WTC11 (cell line): ENCODE results near the gene KCNK4. TPM values are rescaled to one million over a fixed set of nuclear protein-coding genes. Genes with fewer than 3 reads are reported as not detected.

ENCODE experiments used
- ATAC-seq: fragments of 200-7000 bp; cut with Tn5 transposase; 2 replicates; pipeline ENCODE4 v1.10.0; 2021; ENCODE audit warnings: mild to moderate bottlenecking, moderate library complexity
- CTCF ChIA-PET: fragments of 300-600 bp; sonication (Branson Sonifier 250); formaldehyde crosslinking; loops from one replicate; lab custom pipeline; 2021; ENCODE audit warnings: antibody characterized with exemption; lab: Charles Lee
- POLR2A ChIA-PET: fragments of 350-600 bp; sonication (Branson Sonifier 250); formaldehyde crosslinking; loops from one replicate; lab custom pipeline; 2021; ENCODE audit warnings: antibody characterized with exemption; lab: Charles Lee
- DNase-seq: peaks from one replicate; pipeline ENCODE4 v3.0.0; 2021; ENCODE audit warnings: low spot score
- H3K27ac Mint-ChIP-seq: 2 replicates; pipeline ENCODE4 v1.8.0; 2021; ENCODE audit warnings: mixed read lengths
- H3K27me3 Mint-ChIP-seq: 2 replicates; pipeline ENCODE4 v1.8.0; 2021; ENCODE audit warnings: low read depth, mild to moderate bottlenecking, moderate library complexity, mixed read lengths
- H3K36me3 Mint-ChIP-seq: 2 replicates; pipeline ENCODE4 v1.8.0; 2021; ENCODE audit warnings: mixed read lengths
- H3K4me1 Mint-ChIP-seq: 2 replicates; pipeline ENCODE4 v1.8.0; 2022; ENCODE audit warnings: mixed read lengths
- H3K4me3 Mint-ChIP-seq: 2 replicates; pipeline ENCODE4 v1.8.0; 2021; ENCODE audit warnings: mild to moderate bottlenecking, moderate library complexity, mixed read lengths
- H3K9me3 Mint-ChIP-seq: 2 replicates; pipeline ENCODE4 v1.8.0; 2021; ENCODE audit warnings: mixed read lengths
- ELF4 ChIP-seq: sonication (generic); formaldehyde crosslinking; IDR thresholded peaks from 2 replicates; pipeline ENCODE4 v1.8.1; 2022; ENCODE audit warnings: low read depth, mild to moderate bottlenecking, moderate library complexity, missing genetic modification reagents
- ETV6 ChIP-seq: sonication (generic); formaldehyde crosslinking; IDR thresholded peaks from 2 replicates; pipeline ENCODE4 v1.8.1; 2022; ENCODE audit warnings: mild to moderate bottlenecking, missing genetic modification reagents
- FOXP1 ChIP-seq: sonication (generic); formaldehyde crosslinking; IDR thresholded peaks from 2 replicates; pipeline ENCODE4 v1.8.0; 2022; ENCODE audit warnings: missing genetic modification reagents, mild to moderate bottlenecking, moderate library complexity, borderline replicate concordance
- GRHL2 ChIP-seq: fragments of 250-450 bp; sonication (Bioruptor Pico); IDR thresholded peaks from 2 replicates; pipeline ENCODE4 v1.8.0; 2022; ENCODE audit warnings: mild to moderate bottlenecking, moderate library complexity; ENCODE audit not compliant: insufficient replicate concordance, severe bottlenecking
- GTF2I ChIP-seq: fragments of 250-450 bp; sonication (Bioruptor Pico); conservative IDR thresholded peaks from 2 replicates; pipeline ENCODE4 v1.4.0; 2021; ENCODE audit warnings: mild to moderate bottlenecking
- MXD4 ChIP-seq: fragments of 250-450 bp; sonication (Bioruptor Pico); IDR thresholded peaks from 2 replicates; pipeline ENCODE4 v1.8.0; 2021; ENCODE audit warnings: mild to moderate bottlenecking, moderate library complexity, borderline replicate concordance
- NFYB ChIP-seq: sonication (generic); formaldehyde crosslinking; conservative IDR thresholded peaks from 2 replicates; pipeline ENCODE4 v1.8.0; 2022; ENCODE audit warnings: low read depth, missing genetic modification reagents
- TEAD1 ChIP-seq: sonication (generic); formaldehyde crosslinking; IDR thresholded peaks from 2 replicates; pipeline ENCODE4 v1.8.0; 2022; ENCODE audit warnings: mild to moderate bottlenecking, missing genetic modification reagents
- total RNA-seq: library from RNA; stranded (reverse); gene quantifications from 3 replicates; pipeline ENCODE4 v1.2.3, GENCODE V29; 2021
- TF ChIP-seq, protein P1 (sequence below): sonication (generic); formaldehyde crosslinking; IDR thresholded peaks from 2 replicates; pipeline ENCODE4 v1.8.0; 2022; ENCODE audit warnings: mild to moderate bottlenecking, missing genetic modification reagents
- TF ChIP-seq, protein P2 (sequence below): sonication (generic); formaldehyde crosslinking; IDR thresholded peaks from 2 replicates; pipeline ENCODE4 v1.8.1; 2023; ENCODE audit warnings: mild to moderate bottlenecking, missing genetic modification reagents
- TF ChIP-seq, protein P3 (sequence below): sonication (generic); formaldehyde crosslinking; IDR thresholded peaks from 2 replicates; pipeline ENCODE4 v1.8.0; 2022; ENCODE audit warnings: missing genetic modification reagents
- TF ChIP-seq, protein P4 (sequence below): sonication (generic); formaldehyde crosslinking; IDR thresholded peaks from 2 replicates; pipeline ENCODE4 v1.8.1; 2022; ENCODE audit warnings: mild to moderate bottlenecking, missing genetic modification reagents, moderate library complexity, borderline replicate concordance
- TF ChIP-seq, protein P5 (sequence below): sonication (generic); formaldehyde crosslinking; IDR thresholded peaks from 2 replicates; pipeline ENCODE4 v1.8.1; 2023; ENCODE audit warnings: mild to moderate bottlenecking, missing genetic modification reagents, borderline replicate concordance
- TF ChIP-seq, protein P6 (sequence below): sonication (generic); formaldehyde crosslinking; IDR thresholded peaks from 2 replicates; pipeline ENCODE4 v1.8.0; 2022; ENCODE audit warnings: mild to moderate bottlenecking, missing genetic modification reagents
- TF ChIP-seq, protein P7 (sequence below): fragments of 250-450 bp; sonication (Bioruptor Pico); IDR thresholded peaks from 2 replicates; pipeline ENCODE4 v1.9.0; 2021; ENCODE audit warnings: moderate library complexity, mild to moderate bottlenecking, inconsistent platforms, borderline replicate concordance
- TF ChIP-seq, protein P8 (sequence below): sonication (generic); formaldehyde crosslinking; IDR thresholded peaks from 2 replicates; pipeline ENCODE4 v1.8.1; 2023; ENCODE audit warnings: mild to moderate bottlenecking, moderate library complexity, missing genetic modification reagents

KCNK4 gene
- total RNA-seq, 1 experiment from 2014 or later, result 0.74 TPM

DNA sequence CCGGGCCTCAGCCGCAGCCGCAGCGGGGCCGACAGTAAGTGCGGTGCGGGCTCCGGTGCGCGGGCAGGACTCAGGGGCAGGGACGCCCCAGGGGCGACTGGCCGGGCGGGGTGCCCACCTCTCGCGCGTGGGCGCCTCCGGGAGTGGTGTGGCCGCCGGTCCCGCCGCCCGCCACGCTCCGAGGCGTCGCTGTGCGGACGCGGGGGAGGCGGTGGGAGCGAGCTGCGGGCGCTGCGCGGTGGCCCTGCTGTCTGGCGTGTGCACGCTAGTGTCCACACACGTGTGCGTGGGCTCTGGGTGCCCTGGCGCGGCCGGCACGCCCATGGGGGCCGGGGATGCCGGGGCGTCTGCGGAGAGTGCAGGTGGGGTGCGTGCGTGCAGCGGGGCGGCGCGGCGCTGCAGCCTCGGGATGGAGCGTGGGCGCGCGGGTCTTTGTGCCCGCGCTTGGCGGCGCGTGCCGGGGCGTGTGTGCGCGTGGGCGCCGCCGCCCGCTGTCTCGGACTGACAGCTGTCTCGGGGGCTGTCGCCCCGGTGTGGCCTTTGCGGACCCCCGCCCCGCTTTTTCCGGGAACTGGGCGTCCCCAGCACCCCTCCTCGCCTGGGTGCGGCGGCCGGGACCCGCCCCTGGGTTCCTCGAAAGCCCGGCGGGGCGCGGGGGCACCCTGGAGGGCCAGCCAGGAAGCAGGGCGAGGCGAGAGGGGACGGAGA is 804 bp downstream of the KCNK4 start (continued):
- TF ChIP-seq, protein P1, sequence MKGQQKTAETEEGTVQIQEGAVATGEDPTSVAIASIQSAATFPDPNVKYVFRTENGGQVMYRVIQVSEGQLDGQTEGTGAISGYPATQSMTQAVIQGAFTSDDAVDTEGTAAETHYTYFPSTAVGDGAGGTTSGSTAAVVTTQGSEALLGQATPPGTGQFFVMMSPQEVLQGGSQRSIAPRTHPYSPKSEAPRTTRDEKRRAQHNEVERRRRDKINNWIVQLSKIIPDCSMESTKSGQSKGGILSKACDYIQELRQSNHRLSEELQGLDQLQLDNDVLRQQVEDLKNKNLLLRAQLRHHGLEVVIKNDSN, result no peak
- TF ChIP-seq MXD4 (no peak), ELF4 (CRISPR knock-in tag) (no peak)

DNA sequence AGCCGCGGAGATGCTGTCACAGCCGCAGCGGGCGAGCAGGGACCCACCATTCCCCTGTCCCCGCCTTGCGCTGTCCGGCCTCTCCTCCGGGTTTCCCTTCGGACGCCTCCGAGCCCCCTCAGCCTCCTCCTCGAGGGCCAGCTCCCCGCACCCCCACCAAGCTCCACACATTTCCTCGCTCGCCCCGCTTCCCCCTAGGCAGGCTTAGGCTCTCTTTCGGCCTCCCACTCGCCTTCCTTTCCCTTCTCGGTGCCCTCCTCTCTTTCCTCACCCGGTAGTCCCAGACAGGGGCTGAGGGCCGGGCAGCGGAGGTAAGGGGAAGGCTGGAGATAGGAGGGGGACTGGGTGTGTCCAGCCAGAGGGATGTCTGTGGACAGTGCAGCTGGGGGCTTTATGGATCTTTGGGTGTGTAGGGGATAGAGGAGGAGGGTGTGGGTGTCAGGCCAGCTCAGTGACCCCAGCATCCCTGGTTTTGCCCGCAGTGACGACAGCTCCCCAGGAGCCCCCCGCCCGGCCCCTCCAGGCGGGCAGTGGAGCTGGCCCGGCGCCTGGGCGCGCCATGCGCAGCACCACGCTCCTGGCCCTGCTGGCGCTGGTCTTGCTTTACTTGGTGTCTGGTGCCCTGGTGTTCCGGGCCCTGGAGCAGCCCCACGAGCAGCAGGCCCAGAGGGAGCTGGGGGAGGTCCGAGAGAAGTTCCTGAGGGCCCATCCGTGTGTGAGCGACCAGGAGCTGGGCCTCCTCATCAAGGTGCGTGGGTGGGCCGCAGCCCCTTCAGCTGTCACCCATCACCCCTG is 1.6 kb downstream of the KCNK4 start:
- ATAC-seq, result peak; percentile 27
- no peaks in the 10 kb centered on the region for H3K36me3 Mint-ChIP-seq
- H3K9me3 Mint-ChIP-seq, result no peaks in the 10 kb centered on the region
- H3K4me3 Mint-ChIP-seq, result peak overlapping the region; percentile 60
- ChIA-PET POLR2A (interaction anchor here (0.8 kb wide), 1 partner anchor 8 kb away, joined by 3 read pairs; no protein-coding TSS in a partner anchor), CTCF (interaction anchor here (0.6 to 12.5 kb wide), 7 partner anchors 10 to 88 kb away, joined by 3 to 151 read pairs (median 3); partner anchors contain the start of genes ESRRA, PRDX5 and TRMT112)
- peaks cover 83% of the 10 kb centered on the region for H3K27me3 Mint-ChIP-seq
- DNase-seq, result no peak
- no peak overlapping the region for H3K27ac Mint-ChIP-seq
- TF ChIP-seq, protein P2, sequence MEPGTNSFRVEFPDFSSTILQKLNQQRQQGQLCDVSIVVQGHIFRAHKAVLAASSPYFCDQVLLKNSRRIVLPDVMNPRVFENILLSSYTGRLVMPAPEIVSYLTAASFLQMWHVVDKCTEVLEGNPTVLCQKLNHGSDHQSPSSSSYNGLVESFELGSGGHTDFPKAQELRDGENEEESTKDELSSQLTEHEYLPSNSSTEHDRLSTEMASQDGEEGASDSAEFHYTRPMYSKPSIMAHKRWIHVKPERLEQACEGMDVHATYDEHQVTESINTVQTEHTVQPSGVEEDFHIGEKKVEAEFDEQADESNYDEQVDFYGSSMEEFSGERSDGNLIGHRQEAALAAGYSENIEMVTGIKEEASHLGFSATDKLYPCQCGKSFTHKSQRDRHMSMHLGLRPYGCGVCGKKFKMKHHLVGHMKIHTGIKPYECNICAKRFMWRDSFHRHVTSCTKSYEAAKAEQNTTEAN, result no peak
- TF ChIP-seq, protein P3, sequence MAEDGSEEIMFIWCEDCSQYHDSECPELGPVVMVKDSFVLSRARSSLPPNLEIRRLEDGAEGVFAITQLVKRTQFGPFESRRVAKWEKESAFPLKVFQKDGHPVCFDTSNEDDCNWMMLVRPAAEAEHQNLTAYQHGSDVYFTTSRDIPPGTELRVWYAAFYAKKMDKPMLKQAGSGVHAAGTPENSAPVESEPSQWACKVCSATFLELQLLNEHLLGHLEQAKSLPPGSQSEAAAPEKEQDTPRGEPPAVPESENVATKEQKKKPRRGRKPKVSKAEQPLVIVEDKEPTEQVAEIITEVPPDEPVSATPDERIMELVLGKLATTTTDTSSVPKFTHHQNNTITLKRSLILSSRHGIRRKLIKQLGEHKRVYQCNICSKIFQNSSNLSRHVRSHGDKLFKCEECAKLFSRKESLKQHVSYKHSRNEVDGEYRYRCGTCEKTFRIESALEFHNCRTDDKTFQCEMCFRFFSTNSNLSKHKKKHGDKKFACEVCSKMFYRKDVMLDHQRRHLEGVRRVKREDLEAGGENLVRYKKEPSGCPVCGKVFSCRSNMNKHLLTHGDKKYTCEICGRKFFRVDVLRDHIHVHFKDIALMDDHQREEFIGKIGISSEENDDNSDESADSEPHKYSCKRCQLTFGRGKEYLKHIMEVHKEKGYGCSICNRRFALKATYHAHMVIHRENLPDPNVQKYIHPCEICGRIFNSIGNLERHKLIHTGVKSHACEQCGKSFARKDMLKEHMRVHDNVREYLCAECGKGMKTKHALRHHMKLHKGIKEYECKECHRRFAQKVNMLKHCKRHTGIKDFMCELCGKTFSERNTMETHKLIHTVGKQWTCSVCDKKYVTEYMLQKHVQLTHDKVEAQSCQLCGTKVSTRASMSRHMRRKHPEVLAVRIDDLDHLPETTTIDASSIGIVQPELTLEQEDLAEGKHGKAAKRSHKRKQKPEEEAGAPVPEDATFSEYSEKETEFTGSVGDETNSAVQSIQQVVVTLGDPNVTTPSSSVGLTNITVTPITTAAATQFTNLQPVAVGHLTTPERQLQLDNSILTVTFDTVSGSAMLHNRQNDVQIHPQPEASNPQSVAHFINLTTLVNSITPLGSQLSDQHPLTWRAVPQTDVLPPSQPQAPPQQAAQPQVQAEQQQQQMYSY (CRISPR knock-in tag), result peak; percentile 57
- TF ChIP-seq, all 79 proteins: peak for 1
- H3K4me1 Mint-ChIP-seq, result peaks cover 12% of the 10 kb centered on the region

DNA sequence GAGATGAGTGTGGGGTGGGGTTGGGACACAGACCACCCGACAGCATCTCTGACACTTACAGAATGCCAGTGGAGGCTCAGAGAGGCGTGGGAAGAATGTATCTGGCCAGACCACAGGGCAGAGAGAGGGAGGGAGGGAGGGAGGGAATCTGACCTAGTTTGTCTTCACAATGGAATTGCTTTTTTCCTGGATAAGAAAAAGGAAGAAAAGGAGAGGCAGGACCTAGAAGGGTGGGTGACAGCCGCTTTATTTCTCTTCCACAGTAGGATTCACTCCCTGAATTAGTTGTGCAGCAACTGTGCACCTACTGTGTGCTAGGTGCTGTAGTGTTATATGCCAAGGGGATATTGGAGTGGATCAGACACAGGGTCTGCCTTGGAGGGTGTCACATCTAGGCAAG is 3.7 kb downstream of the KCNK4 start:
- Mint-ChIP-seq H3K4me3 (no peak overlapping the region), H3K9me3 (no peaks in the 10 kb centered on the region), H3K27ac (no peak overlapping the region), H3K36me3 (no peaks in the 10 kb centered on the region), H3K4me1 (peaks cover 13% of the 10 kb centered on the region), H3K27me3 (peaks cover 93% of the 10 kb centered on the region)
- CTCF ChIA-PET, result interaction anchor here (0.7 to 0.8 kb wide), 2 partner anchors 10 to 11 kb away, joined by 3 read pairs; no protein-coding TSS in a partner anchor
- POLR2A ChIA-PET, result no interaction called here
- no peak for ATAC-seq
- no peak for DNase-seq
- TF ChIP-seq NFYB, result no peak
- TF ChIP-seq, protein P4, sequence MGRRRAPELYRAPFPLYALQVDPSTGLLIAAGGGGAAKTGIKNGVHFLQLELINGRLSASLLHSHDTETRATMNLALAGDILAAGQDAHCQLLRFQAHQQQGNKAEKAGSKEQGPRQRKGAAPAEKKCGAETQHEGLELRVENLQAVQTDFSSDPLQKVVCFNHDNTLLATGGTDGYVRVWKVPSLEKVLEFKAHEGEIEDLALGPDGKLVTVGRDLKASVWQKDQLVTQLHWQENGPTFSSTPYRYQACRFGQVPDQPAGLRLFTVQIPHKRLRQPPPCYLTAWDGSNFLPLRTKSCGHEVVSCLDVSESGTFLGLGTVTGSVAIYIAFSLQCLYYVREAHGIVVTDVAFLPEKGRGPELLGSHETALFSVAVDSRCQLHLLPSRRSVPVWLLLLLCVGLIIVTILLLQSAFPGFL (CRISPR knock-in tag), result no peak
- no peak for TF ChIP-seq GRHL2 (CRISPR knock-in tag)
- TF ChIP-seq ETV6 (CRISPR knock-in tag), result no peak
- TF ChIP-seq, protein P5, sequence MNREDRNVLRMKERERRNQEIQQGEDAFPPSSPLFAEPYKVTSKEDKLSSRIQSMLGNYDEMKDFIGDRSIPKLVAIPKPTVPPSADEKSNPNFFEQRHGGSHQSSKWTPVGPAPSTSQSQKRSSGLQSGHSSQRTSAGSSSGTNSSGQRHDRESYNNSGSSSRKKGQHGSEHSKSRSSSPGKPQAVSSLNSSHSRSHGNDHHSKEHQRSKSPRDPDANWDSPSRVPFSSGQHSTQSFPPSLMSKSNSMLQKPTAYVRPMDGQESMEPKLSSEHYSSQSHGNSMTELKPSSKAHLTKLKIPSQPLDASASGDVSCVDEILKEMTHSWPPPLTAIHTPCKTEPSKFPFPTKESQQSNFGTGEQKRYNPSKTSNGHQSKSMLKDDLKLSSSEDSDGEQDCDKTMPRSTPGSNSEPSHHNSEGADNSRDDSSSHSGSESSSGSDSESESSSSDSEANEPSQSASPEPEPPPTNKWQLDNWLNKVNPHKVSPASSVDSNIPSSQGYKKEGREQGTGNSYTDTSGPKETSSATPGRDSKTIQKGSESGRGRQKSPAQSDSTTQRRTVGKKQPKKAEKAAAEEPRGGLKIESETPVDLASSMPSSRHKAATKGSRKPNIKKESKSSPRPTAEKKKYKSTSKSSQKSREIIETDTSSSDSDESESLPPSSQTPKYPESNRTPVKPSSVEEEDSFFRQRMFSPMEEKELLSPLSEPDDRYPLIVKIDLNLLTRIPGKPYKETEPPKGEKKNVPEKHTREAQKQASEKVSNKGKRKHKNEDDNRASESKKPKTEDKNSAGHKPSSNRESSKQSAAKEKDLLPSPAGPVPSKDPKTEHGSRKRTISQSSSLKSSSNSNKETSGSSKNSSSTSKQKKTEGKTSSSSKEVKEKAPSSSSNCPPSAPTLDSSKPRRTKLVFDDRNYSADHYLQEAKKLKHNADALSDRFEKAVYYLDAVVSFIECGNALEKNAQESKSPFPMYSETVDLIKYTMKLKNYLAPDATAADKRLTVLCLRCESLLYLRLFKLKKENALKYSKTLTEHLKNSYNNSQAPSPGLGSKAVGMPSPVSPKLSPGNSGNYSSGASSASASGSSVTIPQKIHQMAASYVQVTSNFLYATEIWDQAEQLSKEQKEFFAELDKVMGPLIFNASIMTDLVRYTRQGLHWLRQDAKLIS (CRISPR knock-in tag), result no peak
- TF ChIP-seq TEAD1 (CRISPR knock-in tag), result no peak
- TF ChIP-seq, protein P6, sequence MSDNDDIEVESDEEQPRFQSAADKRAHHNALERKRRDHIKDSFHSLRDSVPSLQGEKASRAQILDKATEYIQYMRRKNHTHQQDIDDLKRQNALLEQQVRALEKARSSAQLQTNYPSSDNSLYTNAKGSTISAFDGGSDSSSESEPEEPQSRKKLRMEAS (CRISPR knock-in tag), result no peak
- TF ChIP-seq, protein P7, sequence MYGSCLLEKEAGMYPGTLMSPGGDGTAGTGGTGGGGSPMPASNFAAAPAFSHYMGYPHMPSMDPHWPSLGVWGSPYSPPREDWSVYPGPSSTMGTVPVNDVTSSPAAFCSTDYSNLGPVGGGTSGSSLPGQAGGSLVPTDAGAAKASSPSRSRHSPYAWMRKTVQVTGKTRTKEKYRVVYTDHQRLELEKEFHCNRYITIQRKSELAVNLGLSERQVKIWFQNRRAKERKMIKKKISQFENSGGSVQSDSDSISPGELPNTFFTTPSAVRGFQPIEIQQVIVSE (CRISPR knock-in tag), result no peak
- no peak for TF ChIP-seq FOXP1 (CRISPR knock-in tag)
- TF ChIP-seq MXD4, result no peak
- no peak for TF ChIP-seq GTF2I (CRISPR knock-in tag)
- TF ChIP-seq, protein P8, sequence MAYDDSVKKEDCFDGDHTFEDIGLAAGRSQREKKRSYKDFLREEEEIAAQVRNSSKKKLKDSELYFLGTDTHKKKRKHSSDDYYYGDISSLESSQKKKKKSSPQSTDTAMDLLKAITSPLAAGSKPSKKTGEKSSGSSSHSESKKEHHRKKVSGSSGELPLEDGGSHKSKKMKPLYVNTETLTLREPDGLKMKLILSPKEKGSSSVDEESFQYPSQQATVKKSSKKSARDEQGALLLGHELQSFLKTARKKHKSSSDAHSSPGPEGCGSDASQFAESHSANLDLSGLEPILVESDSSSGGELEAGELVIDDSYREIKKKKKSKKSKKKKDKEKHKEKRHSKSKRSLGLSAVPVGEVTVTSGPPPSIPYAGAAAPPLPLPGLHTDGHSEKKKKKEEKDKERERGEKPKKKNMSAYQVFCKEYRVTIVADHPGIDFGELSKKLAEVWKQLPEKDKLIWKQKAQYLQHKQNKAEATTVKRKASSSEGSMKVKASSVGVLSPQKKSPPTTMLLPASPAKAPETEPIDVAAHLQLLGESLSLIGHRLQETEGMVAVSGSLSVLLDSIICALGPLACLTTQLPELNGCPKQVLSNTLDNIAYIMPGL (CRISPR knock-in tag), result no peak
